ENCODE data around the gene TBXAS1.
"Not testable (repeated sequence)": the region's sequence is repeated elsewhere in the genome, so short reads cannot be mapped to it uniquely, and the experiment has no call there.

The TBXAS1 gene

DNA sequence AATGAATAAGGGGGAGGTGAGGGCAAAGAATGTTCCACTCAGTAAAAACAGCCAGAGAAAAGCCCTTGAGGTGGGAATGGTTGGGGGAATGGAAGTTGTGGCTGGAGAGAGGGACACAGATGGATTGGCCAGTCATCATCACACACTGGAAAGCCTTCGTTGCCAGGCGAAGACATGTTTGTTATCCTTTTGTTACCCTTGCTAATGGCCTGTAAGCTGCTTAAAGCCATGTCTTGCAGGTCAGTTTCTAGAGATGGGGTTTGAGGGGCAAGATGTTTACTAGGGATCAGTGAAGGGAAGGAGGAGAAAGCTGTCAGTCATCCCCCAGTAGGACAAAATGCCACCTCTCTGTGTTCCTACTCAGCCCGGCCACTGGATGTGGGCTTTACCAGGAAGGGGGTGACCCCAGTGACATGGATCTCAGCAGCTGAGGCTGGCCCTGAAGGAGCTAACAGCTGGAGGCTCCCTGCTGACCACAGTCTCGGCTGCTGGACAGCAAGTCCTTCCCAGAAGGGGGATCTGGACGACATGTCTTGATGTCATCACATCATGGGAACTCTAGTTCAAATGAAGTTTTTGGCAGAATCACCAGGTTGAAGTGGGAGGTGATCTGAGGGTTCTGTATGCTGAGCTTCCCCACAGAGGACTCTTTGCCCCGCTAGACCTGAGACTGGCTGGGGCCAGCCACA lies 66.2 kb downstream of the TBXAS1 start:
- DNase-seq: no peak

DNA sequence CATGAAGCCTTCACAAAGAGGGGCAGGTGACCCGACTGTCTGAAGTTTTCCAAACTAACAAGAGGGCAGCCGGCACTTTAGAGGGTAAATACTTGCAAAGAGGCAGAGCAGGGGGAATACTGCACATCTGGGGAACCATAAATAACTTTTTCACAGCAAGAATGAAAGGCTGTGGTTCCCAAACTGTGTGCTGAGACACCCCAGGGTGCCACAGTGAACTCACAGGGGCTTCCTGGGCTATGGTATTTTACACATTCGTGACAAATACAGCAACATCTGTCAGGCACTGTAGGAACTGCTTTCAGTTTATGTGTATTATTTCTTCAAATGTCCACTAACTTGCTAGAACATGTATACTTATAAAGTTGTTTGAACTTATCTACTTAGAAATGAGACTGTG lies 67.2 kb downstream of the TBXAS1 start:
- DNase-seq: no peak

DNA sequence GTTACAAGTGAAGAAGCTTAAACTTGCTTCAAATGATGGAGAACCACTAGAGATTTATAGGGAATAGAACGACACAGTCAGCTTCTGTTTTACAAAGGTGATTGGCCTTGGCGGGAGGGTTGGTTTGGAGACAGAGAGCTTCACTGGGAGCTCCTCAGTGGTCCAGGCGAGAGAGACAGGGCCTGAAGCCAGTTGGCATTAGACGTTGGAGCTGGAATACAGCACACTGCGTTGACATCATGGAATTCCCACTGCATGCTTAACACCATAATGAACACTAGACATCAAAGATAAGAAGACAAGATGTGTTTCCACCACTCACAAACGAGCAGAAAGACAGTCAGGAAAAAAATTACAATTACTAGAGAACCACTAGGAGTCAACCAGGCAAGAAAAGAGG lies 67.8 kb downstream of the TBXAS1 start:
- DNase-seq: no peak

DNA sequence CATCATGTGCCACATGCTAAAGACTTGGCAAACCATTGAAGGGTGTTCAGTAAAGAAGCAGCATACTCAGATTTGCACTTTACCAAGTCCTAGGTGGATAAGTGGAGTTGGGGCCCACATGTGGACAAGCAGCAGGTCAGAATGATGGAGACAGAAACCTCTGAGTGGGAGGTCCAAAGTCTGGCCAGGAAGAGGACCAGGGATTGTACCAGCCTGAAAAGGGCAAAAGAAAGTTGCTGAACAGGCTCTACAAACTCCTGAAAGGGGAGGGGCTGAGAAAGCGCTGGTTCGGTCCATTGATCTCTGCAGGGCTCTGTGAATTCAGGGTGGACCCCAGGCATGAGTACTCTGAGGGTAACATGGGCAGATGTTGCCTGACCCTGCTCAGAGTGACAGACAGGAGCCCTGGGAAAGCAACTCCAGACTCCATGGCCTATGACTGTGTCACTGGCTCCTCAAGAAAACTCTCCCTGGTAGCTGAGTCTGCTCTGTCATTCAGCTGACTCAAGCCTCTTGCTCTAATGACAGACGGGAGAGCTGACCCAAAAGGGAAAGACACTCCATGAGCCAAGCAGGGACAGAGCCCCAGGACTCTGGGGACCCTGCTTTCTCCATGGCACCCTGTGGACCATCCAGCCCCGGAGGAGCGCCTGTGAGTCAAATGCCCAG lies 68.5 kb downstream of the TBXAS1 start:
- DNase-seq: no peak

DNA sequence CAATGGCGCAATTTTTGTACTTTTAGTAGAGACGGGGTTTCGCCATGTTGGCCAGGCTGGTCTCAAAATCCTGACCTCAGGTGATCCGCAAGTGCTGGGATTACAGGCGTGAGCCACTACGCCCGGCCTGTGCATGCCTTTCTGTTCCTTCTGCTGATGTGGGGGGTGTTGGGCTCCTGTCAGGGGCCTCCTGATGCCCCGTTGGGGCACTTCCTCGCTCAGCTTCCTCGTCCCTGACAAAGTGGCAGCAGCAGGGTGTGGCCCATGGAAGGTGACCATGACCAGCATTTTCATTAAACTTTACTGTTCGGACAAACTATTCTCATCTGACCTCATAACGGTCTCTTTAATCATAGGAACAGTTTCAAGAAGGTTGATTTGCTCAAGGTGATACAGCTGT lies 69.4 kb downstream of the TBXAS1 start:
- no peak for DNase-seq

DNA sequence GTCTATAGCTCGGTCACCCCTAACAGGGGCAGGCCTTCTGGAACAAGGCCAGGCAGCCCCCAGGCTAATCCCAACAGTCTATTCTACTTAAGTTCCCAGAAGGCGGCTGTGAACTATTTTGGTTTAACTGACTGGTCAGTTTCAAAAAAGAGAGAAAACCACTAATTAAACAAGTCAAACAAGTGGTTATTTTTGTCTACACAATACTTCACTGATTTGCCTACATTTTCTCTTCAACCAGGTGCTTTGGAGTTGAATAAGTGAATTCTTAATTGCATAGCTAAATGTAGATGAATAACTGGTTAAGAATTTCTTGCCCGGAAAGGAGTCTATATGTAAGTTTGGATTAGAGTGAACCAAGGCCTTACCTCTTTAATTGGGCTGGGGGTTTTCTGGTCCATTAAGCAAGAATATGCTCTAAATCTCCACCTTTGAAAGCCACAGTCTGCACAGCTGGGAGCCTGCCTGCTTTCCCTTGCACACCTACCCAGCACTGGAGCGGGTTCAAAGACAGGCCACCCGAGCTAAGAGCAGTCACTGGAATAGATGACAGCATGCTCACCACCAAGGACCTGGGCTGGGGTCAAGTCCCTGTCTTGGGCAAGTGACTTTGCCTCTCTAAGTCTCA lies 70.4 kb downstream of the TBXAS1 start:
- DNase-seq: no peak

DNA sequence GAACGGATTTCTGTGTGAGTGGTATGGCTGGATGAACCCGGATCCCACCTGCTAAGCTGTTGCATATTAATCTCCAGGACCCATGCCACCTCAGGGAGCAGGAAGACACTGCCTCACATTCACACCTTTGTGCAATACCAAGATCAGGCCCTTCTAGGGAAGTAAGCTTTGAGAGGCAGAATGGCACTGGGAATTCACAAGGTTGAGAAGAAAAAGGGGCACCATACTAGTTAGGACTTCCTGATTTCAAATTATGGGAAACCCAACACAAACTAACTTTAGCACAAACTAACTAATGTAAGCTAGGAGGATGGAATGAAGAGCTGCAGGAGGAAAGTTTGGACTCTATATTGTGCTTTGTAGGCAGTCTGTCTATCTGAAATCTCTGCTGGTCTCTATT lies 71.3 kb downstream of the TBXAS1 start:
- no peak for DNase-seq

DNA sequence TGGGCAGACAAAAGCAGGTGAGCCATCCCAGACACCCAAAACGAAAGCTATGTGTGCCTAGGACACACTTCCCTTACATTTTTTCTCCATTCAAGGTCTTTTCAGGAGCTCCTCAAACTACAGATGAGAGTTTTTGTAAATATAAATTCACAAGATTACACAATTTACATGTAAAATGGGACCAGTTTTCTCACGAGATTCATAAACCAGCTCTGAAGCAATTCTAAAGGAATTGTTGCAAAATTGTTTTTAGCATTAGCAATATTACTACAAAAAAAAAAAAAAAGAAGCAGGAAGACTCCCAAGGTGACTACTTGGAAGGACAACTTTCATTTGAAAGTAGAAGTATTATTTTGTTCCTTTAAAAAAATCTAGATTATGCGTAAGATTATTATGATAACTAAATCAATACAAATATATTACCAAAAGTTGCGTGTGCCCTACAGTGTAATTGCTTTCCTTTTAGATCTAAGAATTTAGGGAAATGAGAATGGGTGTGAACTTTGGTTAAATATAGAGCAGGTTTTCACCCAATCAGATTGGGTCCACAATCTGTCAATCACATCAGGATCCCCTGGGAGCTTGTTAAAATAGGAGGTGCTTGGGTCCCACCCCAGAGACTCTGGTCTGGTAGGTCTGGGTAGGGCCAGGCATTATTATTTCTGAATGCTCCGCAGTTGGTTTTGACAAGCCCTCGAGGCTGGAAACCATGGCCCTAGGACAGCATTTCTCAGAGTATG lies 72.2 kb downstream of the TBXAS1 start:
- DNase-seq: no peak

DNA sequence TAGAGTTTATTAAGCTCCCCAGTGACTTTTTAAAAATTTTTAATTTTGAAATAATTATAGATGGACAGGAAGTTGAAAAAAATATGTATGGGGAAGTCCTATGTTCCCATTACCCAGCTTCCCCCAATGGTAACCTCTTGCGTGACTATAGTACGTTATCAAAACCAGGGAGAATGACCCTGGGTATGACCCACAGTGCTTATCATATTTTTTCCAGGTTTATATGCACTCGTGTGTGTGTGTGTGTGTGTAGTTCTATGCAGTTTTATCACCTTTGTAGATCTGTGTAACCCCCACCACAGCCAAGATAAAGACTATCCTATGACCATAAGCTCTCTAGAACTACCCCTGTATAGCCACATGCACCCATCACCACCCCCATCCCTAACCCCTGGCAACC lies 72.8 kb downstream of the TBXAS1 start:
- no peak for DNase-seq

DNA sequence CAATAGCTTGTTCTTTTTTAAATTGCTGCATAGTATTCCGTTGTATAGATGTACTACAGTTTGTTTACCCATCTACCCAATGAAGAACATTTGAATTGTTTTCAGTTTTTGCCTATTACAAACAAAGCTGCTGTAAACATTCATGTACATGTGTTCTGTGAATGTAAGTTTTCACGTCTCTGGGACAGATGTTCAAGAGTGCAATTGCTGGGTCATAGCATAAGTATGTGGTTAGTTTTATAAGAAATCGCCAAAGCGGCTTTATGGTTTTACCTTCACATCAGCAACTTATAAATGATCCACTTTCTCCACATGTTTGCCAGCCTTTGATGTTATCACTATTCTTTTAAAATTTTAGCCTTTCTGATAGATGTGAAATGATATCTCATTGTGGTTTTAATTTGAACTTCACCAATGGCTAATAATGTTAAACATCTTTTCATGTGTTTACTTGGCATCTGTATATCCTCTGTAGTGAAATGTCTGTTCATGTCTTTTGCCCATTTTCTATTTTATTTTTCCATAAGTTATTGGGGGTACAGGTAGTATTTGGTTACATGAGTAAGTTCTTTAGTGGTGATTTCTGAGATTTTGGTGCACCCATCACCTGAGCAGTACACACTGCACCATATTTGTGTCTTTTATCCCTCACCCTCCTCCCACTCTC lies 73.5 kb downstream of the TBXAS1 start:
- DNase-seq: no peak

DNA sequence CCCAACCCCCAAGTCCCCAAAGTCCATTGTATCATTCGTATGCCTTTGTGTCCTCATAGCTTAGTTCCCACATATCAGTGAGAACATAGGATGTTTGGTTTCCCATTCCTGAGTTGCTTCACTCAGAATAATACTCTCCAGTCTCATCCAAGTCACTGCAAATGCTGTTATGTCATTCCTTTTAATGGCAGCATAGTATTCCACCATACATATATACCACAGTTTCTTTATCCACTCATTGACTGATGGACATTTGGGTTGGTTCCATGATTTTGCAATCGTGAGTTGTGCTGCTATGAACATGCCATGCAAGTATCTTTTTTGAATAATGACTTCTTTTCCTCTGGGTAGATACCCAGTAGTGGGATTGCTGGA lies 74.0 kb downstream of the TBXAS1 start:
- DNase-seq: not testable (repeated sequence)

DNA sequence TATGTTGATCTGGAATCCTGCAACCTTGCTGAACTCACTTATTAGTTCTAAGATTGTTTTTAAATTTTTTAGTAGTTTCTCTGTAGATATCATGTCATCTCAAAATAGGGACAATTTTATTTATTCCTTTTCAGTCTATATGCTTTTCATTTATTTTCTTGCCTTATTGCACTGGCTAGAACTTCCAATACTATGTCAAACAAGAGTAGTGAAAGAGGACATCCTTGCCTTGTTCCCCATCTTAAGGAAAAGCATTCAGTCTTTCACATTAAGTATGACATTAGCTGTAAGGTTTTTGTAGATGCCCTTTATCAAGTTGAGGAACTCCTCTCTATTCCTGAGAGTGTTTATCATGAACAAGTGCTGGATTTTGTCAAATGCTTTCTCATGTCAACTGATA lies 77.8 kb downstream of the TBXAS1 start:
- no peak for DNase-seq

DNA sequence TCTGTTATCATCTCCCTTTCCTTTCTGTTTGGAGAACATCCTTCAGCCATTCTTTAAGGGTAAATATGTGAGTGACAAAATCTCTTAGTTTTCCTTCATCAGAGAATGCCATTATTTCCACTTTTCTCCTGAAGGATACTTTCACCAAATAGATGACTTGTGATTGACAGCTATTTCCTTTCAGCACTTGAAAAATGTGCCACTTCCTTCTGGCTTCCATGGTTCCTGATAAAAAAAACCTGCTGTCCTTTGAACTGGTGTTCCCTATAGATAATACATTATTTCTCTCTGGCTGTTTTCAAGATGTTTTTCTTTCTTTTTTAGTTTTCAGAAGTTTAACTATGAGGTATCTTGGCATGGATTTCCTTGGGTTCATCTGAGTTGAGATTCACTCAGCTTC lies 79.7 kb downstream of the TBXAS1 start:
- DNase-seq: no peak

DNA sequence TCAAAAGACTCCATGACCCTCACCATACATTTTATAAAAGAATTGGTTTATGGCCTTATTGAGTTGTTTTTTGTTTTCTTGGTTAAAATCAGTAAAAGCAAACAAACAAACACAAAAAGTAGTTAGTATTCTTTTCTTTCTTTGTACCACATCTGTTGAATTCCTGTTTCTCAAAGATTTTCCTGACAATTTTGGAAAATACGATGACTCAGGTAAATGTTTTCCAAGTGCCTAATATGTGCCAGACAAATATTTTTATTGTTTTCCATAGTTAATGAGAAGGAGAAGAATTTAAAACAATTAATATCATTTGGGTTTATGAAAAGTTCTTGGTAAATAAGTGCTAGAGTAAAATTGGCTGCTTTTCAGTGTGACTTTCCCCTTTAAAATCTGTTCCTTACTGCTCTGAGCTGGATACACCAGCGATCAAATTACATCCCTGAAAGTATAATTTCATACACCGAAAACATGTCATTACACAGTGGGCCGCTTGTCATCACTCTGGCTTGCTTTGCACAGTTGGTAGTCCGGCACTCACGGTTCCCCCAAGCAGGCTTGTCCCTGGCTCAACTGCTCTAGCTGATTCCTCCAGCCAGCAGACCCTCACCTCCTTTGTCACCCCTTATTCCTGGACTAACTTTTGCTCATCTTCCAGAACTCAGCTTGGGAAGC lies 80.5 kb downstream of the TBXAS1 start:
- peak in 1 of 2 experiments; percentile 3 for DNase-seq

DNA sequence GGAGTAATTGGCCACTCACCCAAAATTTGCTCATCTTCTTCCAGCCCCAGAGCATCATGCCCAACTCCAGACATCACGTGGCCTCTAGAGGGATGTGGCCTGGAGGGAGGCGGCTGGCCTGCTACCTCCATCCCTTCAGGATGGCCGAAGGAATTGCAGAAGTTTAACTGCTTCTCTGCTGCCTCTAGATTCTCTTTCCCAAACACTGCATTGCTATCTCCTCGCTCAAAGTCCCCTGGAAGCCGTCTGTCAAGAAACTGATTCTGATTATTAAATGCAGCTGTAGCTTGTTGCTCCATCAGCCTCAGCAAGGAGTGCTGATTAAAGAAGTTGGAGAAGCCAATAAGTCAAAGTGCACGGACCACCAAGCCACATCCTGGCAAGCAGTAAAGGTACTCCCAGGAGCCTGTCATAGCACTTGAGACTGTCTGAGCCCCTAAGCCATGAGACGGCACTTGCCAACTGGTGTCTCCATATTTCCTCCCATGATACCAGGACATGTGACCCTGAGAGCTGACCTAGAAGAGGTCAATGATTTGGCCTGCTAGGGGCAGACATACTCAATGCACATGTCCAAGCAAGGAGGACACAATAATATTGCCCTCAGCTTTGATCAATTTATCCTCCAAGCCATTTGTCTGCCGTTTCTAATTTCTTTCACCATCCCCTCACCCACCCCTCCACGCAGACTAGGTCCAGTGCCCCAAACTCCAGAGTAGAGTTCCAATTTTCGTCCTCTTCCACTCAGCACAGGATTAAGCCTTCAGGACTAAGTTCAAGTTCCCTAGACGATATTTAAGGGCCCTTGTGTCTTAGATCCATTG lies 84.2 kb downstream of the TBXAS1 start:
- no peak for DNase-seq

DNA sequence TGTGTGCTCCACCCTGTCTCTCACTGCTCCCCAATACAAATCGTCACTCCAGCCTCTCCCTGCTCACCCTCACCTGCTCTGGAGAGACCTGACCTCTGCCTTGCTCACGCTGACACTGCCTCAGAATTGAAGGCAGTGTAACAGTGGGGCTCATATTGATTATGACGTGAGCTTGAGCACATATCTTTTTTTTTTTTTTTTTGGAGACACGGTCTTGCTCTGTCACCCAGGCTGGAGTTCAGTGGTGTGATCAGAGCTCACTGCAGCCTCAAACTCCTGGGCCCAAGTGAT lies 84.7 kb downstream of the TBXAS1 start:
- no peak for DNase-seq

DNA sequence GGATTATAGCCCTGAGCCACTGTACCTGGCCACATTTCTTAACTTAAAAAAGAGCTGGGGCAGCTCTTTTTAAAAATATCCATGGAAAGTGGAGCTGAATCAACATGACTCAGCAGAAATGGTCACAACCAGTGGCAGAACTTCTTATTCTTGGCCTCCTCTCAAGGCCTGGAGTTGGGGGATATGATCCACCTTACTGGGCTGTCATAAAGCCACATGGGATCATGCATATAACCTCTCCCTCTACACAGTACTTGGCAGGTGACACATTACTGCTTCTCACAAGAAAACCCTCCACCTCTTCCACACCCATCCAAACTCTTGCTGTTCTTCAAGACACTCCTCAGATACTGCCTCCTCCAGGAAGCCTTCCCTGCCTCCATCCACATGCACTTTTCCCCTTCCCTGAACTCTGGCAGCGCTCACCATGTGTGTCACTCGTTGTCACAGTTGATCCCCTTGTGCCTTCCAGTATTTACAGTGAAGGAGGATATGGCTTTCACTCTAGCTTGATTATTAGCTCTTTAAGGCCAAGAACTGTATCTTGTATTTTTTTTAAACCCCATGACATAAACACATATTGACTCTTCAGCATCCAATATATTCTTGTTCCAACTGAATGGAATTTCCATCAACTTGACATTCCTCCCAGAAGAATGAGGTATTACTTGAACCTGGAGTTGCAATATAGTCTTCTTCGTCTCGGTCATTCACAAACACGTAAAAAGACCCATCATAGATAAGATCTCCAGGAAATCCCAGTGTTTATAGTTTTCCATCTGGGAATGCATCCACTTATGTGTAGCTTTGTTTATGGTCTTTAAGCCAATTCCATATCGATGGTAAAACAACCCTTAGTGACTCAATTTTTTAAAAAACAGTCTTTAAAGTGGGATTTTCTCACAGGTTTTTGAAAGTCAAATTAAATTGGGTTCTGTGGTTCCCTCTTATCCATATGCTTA lies 85.5 kb downstream of the TBXAS1 start:
- no peak for DNase-seq

DNA sequence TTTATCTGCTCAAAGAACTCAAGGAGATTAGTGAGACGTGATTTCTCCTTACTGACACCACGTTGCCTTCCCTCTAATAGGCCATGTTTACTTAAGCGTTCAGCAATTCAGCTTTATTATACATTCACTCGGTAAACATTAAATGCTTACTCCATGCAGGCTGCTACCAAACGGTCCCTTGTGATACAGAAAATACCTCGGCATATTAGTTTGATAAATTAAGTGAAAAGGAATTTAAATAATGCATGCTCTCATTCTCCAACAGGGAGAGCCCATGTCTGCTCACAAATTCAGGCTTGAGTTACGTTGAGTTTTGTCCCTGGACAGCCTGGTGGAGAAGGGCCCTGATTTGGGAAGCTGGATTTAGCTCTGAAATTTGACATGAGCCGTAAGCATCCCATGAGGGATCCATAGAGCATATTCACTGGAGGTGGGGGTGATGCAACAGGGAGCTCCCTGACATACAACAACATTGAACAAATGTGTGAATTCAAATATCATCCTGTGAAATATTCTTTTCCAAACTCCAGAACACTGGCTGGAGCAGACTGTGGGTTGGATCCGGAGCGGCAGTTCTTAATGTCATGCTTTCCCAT lies 86.3 kb downstream of the TBXAS1 start:
- no peak for DNase-seq

DNA sequence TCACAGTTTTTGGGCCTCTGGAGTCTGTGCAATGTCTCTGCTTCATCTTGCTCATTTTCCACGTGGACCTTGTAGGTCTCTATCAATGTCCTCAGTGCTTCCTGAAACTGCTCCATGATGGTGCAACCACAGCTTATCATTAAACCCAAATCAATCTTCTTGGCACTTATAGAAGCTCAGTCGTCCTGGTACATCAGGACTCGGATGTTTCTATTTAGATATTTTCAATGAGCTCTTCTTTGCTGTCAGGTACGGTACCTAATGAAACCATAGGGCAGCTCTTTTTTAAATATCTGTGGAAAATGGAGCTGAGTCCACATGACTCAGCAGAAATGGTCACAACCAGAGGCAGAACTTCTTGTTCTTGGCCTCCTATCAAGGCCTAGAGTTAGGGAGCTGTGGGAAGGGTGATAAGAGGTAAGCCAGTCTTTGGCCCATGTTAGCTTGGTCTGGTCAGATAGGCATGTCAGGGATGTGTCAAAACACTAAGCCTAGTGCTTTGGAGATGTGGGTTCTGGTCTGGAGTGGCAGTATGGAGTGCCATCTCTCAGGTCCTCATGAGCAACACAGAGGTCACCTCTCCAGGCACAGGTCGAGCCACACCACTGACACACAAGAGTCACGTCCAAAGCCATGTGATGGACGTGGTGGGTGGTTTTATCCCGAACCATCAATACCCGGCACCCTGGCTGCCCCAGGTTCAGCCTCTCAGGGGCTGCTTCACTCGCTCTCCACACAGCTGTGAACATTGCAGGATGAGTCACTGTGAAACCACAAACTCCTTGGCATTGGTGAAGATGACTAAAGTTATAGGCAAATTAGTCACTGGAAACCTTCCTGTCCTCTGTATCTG lies 87.0 kb downstream of the TBXAS1 start:
- DNase-seq: no peak

Measured in NCI-H524 (cell line).